SW 1271 (cell line): ENCODE data around the gene PPIG.
A peak's percentile ranks its signal among the peaks of the same experiment; 100 is the strongest.
"Not testable (repeated sequence)": the region's sequence is repeated elsewhere in the genome, so short reads cannot be mapped to it uniquely, and the experiment has no call there.

Experiments used
- DNase-seq, 2 experiments: peaks; one replicate each; lab custom pipeline; 2025; lab: John Stamatoyannopoulos, UW

The PPIG gene

DNA sequence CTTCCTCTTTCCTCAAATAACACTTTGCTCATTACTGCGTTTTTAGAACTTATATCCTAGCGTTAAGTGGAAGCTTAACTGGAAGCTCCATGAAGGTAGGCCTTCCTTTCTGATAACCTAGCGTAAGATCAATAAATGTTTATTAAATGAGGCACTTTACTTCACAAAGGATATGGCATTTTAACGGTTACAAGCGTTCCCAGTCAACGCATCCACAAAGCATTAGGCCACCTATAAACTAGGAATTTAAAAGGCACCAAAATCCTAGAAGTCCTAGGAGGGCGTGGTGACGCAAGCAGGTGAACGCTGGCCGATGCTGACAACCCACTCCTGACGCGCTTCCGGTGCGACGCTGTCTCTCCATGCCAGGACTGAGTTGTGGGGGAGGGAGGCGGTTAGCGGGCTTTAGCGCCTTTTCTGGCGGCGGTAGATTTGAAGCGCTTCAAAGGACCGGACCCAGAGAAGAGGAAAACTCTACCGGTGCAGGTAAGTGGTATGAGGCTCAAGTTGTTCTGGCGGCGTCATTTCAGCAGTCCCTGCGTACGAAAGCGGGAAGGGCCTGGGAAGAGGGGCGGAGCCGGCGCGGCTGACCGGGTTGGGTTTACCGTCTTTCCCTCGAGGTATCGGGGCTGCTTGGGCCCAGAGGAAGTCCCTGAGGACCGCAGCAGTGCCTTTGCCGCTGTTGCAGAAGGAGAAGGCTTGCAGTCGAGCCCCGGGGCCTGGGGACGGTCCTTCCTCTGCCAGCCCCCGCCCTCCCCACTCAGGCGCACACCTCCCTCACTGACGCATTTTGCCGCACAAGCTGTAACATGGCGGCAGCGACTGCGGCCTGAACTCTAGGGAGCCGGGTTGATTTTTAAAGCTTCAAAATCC, at the start of gene PPIG:
TSS of gene PPIG (plus strand) at position 347 of the 873 bp plus-strand sequence. CDS start 19,691 bp downstream, outside the sequence.
- peak; percentile 57 to 88 for DNase-seq

DNA sequence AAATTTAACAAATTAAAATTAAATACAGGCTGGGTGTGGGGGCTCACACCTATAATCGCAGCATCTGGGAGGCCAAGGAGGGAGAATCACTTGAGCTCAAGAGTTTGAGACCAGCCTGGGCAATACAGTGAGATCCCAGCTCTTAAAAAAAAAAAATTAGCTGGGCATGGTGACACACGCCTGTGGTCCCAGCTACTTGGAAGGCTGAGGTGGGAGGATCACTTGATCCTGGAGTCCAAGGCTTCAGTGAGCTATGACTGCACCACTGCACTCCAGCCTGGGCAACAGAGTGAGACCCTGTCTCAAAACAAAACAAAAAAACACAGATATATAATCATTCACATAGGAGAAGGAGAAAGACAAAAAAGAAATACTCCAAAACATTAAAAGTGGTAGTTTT, 44.7 kb upstream of the PPIG start:
- not testable (repeated sequence) for DNase-seq

DNA sequence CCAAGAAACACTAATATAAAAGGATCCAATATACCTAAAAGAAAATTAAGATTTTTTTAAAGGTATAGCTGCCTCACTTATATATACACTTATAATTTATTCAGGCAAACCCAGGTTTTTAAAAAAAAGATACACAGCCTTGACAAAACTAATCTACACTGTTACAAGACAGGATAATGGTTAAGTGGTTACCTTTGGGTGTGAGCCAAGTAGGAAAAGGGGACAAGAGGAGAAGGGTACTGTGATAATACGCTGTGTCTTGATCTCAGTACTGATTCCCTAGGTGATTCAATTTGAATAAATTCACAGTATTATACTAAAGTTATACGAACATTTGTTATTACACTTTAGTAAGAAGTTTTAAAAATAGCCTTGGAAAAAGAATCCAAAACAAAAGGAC, 44.0 kb upstream of the PPIG start:
- no peak for DNase-seq

DNA sequence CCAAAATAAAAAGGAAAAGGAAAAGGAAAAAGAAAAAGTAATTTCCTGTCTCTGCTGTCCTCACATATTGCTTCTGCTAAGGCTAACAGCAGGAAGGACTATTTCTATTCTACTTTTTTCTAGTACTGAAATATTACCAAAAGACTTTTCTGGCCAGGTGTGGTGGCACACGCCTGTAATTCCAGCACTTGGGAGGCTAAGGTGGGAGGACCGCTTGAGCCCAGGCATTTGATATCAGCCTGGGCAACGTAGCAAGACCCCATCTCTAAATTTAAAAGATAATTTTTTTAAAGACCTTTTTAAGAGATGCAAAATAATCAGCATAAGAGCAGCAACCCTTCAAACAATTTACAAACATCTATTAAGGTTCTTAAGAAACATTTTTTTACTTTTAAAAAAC, 41.7 kb upstream of the PPIG start:
- no peak for DNase-seq

DNA sequence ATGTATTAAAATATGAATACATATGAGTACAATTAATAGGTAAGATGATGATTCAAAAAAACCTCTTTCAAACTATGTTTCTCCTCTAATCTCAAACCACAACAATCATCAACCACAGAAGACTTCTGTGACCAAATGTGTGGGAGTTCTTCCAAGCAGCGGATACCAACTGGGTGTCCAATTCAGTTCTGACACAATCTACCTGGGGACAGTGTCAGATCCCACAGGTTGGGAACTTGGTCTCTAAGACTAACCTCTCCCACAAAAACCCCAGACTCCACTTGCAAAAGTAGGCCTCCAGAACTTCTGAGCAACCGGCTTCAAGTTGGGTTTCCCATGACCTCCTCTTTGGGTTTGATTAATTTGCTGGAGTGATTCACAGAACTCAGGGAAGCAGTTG, 37.4 kb upstream of the PPIG start:
- DNase-seq, result no peak

DNA sequence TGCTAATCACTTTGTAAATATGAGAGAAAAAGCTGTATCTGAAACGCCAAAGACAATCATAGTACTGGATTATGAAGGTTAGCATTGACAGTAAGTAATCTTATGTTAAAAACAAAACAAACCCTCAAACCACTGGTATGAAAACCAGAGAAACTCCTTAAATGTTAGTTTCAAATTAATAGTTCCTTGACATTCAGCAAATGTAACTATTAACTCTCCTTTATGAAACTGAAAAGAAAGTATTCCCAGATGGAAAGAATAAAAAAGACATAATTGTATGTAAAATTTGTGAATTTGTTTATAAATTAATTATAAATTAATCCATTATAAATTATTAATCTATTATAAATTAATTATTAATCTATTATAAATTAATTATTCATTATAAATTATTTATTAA, 22.8 kb upstream of the PPIG start:
- DNase-seq, result no peak

DNA sequence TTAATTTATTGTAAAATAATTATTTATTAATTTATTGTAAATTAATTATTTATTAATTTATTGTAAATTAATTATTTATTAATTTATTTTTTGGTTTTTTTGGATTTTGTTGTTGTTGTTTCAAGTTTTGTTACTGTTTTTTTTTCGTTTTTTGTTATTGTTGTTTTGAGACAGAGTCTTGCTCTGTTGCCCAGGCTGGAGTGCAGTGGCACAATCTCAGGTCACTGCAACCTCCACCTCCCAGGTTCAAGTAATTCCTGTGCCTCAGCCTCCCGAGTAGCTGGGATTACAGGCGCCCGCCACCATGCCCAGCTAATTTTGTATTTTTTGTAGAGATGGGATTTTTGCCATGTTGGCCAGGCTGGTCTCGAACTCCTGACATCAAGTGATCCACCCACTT, 22.1 kb upstream of the PPIG start:
- not testable (repeated sequence) for DNase-seq

DNA sequence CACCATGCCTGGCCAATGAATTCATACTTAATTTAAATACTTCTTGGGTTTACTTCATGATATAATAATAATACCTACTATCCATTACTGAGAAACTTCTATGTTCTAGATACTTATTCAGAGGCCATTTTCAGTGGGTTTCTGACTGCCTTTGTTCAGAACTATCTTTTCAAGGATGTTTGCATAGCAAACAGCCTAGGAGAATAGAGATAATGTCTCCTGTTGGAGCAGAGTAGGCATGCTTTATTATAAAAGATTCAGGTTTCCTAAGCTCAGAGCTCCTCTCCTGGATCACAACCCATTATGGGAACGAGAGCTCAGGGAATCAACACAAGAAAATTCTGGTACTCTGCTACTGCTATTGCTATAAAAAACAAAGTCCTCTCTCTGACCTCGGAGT, 21.6 kb upstream of the PPIG start:
- DNase-seq, result no peak

DNA sequence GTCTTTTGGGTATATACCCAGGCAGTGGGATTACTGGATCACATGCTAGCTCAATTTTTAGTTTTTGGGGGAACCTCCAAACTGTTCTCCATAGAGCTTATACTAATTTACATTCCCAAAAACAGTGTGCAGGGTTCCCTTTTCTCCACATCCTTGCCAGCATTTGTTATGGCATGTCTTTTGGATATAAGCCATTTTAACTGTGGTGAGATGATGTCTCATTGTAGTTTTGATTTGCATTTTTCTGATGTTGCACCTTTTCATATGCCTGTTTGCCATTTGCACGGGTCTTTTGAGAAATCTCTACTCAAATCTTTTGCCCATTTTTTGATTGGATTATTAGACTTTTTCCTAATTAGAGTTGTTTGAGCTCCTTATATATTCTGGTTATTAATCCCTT, 18.5 kb upstream of the PPIG start:
- DNase-seq, result no peak

DNA sequence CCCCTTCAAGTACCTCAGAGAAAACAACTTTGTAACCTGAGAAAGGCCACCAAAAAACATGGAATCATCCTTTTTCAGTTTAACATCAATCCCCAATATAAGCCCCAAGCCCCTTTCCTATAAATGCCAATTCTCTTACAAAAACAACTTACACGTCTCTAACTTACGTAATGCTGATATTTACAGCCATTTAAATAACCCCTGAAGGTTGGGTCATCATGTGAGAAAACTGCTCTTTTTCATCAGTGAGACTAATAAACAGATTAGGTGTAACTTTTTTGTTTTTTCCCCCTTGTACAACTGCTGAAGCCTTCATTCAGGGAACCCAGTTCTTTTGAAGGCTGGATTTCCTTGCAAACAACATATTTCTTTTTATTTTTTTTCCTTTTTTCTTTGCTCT, 14.2 kb upstream of the PPIG start:
- no peak for DNase-seq

DNA sequence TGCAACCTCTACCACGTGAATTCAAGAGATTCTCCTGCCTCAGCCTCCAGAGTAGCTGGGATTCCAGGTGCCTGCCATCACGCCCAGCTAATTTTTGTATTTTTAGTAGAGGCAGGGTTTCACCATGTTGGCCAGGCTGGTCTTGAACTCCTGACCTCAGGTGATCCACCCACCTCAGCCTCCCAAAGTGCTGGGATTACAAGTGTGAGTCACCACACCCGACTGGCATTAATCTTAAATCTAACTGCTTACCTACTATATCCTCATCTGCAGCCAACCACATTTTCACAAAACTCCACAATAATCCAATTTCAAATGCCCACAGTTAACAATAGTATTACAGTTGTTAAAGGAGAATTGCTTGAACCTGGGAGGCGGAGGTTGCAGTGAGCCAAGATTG, 13.4 kb upstream of the PPIG start:
- DNase-seq, result not testable (repeated sequence)

DNA sequence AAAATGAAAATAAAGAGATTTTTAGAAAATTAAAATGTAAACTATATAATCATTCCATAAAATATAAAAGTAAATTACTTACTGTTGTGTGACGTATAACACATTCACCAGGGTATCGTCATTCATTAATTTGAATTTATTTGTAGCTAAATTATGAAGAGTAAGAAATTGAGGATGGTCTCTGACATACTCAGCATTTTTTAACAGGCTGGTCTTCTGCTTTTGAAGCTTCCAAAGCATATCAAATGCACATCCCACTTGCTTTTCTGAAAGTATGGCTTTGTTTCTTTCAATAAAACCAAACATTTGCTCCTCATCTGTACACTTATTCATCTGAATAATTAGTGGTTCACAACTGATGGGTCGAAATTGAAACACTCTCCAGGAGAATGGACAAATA, 12.6 kb upstream of the PPIG start:
- DNase-seq, result no peak

DNA sequence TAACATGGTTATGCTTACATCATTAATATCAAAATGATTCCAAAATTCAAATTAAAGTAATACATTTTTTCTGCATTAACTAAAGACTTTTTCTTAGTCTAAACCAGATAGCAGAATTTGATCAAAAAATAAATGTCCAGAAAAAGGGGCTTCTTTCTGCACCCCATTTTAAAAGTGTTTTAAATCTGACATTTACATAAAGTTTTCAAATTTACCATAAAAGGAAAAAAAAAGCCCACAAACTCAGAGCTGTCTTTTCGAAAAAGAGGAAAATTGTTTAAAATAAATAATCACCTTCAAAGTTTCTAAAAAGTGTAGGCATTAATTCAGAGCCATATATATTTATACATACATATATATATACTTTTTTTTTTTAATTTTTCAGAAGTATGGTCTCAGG, 12.0 kb upstream of the PPIG start:
- DNase-seq, result no peak

DNA sequence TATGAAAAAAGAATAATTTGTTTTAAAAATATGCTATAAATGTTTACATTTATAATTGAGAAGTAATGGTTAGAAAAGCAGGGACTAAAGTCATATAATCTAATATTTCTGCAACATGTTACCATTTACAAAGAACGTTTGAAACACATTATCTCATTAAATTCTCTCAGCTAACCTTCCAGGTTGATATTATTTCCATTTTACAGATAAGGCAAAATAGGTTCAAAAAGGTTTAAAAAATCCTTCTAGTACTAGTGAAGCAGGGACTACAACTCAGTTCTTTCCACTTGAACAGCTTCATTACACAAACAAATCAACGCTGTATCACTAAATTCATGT, 11.4 kb upstream of the PPIG start:
- no peak for DNase-seq

DNA sequence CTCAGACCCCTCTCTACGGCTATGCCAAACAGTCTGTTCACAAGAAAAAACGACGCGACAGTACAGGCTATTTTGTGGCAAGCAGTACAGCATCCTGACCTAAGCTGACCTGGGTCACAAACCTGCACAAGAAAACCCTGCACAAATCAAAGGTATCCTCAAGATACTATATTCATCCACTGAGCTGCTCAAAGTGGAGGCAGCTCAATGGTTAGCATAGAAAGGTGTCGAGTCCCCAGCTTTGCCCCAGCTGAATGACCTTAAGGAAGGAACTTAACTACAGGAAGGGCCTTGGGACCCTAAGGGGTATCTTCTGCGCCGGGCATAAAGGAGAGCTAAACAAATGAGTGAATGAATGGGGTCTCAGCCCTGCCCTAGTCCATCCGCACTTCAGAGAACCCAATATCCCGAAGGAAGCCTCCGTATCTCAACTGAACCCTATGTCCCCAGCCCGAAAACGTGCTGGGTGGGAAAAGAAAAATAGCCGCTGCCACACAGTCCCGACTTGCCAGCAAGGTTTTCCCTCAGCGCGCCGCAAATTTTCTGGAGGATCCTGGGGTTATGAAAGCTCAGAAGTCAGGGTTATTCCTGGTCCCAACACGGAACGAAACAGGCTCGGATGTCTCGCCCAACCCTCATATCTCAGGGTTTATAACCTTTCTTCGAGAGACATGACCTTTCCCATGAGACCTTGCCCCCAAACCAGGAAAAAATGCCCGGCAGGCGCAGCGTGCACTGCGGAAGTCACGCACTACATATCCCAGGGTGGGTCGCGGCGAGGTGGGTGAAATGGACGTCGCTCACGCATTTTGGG, 10.8 kb upstream of the PPIG start, which contains the start of gene FASTKD1:
TSS of gene FASTKD1 (minus strand) at position 706 of the 814 bp plus-strand sequence. CDS start 1,836 bp downstream, outside the sequence.
- peak; percentile 65 to 90 for DNase-seq

DNA sequence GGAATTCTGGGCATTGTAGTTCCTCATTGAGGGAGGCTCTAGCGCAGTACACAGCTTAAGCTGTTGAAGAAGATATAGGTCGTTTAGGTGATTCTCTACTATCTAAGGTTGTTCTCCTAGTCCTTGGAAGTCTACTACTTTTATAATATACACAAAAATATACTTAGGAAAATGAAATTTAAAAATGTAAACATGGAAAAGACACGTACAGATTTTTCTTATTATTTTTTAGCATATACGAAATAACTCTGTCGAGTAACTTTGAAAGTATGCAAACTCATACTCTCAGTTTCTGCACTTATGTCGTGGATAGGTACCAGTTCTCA, 10.2 kb upstream of the PPIG start:
- DNase-seq, result no peak

DNA sequence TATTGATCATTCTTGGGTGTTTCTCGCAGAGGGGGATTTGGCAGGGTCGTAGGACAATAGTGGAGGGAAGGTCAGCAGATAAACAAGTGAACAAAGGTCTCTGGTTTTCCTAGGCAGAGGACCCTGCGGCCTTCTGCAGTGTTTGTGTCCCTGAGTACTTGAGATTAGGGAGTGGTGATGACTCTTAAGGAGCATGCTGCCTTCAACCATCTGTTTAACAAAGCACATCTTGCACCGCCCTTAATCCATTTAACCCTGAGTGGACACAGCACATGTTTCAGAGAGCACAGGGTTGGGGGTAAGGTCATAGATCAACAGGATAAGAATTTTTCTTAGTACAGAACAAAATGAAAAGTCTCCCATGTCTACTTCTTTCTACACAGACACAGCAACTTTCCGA, 9.6 kb upstream of the PPIG start:
- not testable (repeated sequence) for DNase-seq

DNA sequence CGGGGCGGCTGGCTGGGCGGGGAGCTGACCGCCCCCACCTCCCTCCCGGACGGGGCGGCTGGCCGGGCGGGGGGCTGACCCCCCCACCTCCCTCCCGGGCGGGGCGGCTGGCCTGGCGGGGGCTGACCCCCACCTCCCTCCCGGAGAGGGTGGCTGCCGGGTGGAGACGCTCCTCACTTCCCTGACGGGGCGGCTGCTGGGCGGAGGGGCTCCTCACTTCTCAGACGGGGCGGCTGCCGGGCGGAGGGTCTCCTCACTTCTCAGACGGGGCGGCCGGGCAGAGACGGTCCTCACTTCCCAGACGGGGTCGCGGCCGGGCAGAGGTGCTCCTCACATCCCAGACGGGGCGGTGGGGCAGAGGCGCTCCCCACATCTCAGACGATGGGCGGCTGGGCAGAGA, 8.9 kb upstream of the PPIG start:
- not testable (repeated sequence) for DNase-seq

DNA sequence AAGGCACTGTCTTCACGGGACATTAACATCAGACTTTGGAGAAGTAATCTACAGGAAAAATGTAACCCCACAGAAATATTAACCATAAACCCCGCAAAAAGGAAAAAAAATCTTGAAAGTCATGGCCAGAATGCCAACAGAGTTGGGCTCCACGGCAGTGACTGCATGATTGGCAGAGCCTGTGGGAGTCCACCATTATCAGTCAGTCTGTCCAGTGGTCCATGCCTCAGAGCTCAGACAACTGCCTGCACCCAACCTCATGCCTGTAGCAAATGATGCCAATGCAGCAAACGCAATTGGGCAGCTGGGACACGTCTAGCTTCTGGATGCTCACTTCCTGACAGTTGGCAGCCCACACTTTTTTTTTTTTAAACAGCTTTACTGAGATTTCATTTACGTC, 5.1 kb upstream of the PPIG start:
- no peak for DNase-seq

DNA sequence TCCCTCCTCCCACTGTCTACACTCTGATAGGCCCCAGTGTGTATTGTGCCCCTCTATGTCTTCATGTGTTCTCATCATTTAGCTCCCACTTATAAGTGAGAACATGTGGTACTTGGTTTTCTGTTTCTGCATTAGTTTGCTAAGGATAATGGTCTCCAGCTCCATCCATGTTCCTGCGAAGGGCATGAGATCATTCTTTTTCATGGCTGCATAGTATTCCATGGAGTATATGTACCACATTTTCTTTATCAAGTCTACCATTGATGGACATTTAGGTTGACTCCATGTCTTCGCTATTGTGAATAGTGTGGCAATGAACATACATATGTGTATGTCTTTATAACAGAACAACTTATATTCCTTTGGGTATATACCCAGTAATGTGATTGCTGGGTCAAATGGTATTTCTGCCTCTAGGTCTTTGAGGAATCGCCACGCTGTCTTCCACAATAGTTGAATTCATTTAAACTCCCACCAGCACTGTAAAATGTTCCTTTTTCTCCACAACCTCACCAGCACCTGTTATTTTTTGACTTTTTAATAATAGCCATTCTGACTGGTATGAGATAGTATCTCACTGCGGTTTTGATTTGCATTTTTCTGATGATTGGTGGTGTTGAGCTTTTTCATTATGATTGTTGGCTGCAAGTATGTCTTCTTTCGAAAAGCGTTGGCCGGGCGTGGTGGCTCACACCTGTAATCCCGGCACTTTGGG, 1.4 kb upstream of the PPIG start:
- not testable (repeated sequence) for DNase-seq

DNA sequence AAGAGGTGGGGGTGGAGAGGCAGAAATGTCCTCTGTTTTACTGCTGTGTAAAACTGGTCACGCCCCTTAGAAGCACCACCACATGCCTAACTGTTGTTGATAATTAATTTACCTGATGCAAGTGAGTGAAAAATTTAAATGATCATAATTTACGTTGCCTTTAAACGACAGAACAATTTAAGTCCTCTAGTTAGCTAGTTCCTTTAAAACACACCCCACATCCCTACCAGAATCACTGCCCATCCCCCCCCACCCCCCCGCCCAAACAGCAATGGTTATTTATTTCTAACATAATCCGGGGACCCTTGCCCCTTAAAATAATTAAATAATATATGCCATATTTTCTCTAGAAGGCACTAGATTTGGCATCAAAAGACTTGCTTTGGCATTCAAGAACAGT, 633 bp upstream of the PPIG start:
- no peak for DNase-seq

DNA sequence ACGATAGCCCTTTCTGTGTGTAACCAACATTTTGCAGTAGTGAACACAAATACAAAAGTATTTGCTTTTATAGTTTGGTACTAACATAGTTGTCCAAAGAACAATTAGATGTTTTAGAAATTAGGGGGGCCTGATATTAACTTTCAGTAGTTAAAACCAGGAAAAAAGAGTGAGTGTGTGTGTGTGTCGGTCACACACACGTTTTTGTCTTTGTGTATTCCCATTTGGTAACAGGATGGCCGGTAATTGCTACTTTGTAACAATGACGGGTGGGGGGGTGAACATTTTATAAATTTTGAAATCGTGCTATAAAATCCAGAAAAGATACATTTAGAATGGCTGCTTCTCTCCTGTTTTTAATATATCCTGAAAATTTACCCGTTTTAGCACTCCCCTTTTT, 1.5 kb downstream of the PPIG start:
- DNase-seq, result no peak

DNA sequence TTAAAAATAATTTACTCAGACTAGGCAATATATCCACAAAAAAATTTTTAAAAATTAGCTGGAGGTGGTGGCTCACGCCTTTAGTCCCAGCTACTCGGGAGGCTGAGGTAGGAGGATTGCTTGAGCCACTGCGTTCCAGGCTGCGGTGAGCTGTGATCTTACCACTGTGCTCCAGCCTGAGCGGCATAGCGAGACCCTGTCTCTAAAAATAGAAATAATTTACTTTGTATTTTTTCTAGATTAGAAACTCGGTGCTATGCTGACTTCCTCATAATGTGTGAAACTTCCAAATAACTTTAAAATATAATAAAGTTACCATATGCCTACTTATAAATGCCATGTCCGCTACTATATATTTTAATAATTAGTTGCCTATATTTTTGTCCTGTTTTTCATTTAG, 6.7 kb downstream of the PPIG start:
- no peak for DNase-seq
